ENCODE data around the gene WNT4.

- no peak for TF ChIP-seq ZFP30 (CRISPR knock-in tag; IDR thresholded peaks at IDR 0.05)
- no peak for TF ChIP-seq ZFP3 (CRISPR knock-in tag; IDR thresholded peaks at IDR 0.05)
- no peak for TF ChIP-seq OSR1 (CRISPR knock-in tag; IDR thresholded peaks at IDR 0.05)
These were observed 22.2 kb upstream of the WNT4 start for GRCh38 chr1:22164841-22165808.

All from SK-N-SH treated with all-trans-retinoic acid at 6 μM for 48 hours (cell line).